GM21423 (cell line): ENCODE data around the gene IFITM10.

Source experiments
- ATAC-seq: cut with Tn5 transposase; IDR thresholded peaks from one replicate; pipeline ENCODE4 v1.9.1; 2021; ENCODE audit warnings: mild to moderate bottlenecking, moderate library complexity; ENCODE audit not compliant: unreplicated experiment

IFITM10 gene

DNA sequence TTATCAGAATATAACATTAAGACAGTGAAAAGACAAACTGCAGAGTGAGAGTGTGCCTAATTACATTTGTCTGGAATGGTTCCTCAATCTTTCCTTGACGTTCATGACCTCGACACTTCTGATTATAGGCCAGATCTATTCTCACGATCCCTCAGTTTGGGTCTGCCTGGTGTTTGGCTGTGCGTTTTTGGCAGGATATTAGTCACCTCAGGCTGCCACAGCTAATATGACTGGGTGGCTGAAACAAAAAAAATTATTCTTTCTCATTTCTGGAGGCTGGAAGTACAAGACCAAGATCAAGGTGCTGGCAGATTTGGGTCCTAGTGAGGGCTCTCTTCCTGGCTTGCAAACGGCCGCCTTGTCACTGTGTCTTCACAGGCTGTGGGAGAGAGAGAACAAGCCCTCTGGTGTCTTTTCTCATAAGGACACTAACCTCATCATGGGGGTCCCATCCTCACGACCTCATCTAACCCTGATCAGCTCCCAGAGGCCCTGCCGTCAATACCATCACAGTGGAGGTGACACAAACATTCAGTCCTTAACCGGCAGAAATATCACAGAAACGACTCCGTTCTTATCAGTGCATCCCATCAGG lies 23.2 kb downstream of the IFITM10 start:
- ATAC-seq: no peak

DNA sequence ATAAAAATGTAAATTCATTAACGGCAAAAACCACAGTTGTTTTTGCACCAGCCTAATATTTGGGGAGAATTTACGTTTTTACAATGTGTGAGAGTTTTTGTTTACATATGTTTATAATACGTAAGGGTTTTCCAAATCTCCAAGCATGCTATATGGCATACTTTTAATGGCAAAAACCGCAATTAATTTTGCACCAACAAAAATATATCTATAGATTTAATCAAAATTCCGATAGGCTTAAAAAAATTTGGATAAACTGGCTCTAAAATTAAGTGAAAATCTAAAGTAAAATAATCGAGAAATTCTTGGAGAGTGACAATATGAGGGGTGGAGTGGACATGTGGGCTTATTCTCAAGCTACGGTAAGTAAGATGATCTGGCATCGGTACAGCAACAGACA lies 30.6 kb downstream of the IFITM10 start:
- no peak for ATAC-seq

DNA sequence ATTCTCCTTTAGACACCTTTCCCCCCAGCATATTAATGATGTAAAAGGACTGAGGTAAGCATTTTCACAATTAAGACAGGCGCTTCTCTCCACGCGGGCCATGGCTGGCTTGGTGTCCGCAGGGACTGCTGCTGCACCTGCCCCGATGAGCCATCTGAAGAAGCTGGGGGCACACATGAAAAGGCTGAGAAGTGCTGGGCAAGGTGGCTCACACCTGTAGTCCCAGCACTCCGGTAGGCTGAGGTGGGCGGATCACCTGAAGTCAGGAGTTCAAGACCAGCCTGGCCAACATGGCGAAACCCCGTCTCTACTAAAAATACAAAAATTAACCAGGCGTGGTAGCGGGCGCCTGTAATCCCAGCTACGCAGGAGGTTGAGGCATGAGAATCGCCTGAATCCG lies 32.1 kb downstream of the IFITM10 start:
- ATAC-seq: no peak

DNA sequence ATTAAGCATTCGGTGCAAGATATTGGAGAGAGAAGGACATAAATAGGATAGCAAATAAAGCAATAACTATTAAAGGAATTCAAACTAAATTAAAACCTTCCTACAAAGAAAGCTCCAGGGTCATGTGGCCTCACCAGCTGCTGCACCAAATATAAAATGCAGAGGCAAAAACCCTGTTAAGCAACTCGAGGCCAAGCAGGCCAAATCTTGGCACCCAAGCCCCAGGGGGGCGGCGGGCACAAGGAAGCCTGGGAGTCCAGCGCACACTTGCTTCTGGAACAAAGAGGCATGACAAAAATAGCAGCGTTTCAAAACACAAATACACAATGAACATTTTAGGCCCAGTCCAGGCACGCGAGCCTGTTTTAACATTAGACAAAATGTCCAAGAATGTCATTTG lies 32.6 kb downstream of the IFITM10 start:
- ATAC-seq: no peak

DNA sequence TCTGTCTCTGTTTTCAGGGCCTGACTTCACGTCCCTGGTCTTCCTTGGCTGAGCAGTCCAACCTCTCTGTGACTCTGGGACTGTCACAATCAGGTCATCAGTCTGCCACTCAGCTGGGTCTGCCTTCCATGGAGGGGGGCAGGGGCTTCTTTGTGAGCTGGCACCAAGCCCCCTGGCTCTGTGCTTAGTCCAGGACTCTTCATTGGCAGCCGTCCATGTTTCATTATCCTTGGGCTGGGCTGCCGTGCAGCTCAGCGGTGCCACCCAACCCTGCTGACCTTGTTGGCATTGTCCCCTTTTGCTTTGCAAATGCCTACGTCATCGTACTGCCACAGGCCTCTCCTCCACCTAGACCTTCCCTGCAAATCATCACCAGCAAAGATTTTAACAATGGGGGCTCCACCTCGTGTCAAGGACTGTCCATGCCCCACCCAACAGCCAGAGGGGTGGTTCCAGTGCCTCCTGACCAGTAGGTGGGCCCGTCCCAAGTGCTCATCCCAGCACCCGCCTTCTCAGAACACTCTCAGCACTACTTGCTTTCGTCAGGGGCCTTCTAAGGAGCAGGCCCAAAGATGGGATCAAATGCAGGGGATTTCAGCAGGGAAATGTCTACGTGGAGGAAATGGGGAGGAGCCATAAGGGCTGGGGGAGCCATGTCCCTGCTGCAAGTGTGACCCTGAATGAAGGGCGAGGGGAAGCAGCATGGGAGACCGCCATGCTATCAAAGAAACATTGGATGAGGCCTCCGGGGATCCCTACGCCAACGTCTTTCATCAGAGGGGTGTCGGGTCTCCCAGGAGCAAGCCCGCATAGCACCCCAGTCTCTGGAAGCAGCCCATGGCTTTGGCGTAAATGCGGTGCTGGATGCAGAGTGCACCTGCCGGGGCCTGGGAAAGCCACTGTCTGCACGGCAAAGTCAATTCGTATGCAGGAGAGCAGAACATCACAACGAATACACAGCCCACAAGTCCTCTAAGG lies 35.2 kb downstream of the IFITM10 start:
- no peak for ATAC-seq

DNA sequence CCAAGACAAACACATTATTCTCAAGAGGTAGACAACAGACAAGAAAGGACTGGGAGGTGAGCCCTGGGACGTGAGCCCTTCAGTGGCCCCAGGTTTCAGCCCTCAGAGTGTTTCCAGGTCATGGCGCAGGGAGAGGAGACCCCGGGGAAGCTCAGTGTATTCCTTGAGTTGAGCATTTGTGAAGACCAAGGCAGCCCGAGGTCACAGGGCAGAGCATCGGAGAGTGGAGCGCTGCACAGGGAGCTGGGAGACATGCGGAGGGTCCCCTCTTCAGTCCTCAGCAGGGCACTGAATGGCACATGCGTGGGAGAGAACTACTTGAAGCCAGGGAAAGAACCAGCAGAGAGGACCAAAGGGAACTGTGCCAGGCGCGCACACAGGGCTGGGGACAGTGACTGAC lies 41.7 kb downstream of the IFITM10 start:
- no peak for ATAC-seq

DNA sequence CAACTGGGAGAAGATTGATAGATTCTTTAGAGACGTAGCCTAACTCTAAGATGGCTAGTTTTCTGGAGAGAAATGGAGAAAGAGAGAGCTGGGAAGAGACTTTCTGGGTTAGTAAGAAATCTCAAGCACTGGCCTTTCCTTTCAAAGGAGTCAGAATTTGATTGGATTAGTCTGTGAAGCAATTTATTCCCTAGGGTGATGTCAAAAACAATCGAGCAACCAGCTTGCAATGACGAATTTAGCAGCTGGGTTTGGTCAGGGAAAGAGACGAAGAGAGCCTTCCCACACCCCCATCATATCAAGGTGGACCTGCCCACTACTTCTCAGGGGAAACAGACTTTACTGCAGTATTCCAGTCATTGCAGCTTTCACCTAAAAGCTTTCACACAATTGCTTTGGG lies 42.6 kb downstream of the IFITM10 start:
- no peak for ATAC-seq

DNA sequence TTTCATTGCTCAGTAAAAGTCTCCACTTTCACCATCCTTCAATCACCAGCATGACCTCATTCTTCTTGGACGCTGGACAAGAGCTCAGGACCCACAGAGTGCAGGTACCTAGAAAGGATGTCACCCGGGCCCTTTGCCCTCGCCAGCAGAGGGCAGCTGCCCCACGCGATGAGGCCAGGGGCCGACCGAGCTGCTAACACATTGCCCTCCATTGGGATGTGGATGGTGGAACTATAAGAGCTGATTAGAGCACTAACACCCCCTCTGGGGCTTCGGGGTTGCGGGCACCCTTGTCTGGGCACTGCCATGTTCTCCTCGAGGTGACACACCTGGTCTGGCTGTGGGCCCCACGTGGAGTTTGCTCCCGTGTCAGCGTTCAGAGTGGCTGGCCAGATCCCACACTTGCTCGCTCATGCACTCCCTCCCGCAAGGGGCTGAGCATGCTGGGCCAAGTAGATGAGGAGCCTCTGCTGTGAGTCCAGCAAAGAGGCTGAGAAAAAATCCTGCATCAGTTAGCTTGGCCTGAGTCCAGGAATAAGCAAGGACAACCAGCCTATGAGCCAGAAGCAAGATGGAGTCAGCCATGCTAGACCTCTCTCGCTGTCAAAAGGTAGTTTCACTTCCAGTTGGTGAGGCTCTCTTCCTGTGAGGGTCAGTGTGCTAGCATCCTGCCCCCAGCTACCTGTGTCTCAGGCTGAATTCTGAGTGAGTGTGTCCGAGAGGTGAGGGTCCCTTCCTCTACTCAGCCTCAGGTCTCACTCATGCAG lies 43.6 kb downstream of the IFITM10 start:
- no peak for ATAC-seq

DNA sequence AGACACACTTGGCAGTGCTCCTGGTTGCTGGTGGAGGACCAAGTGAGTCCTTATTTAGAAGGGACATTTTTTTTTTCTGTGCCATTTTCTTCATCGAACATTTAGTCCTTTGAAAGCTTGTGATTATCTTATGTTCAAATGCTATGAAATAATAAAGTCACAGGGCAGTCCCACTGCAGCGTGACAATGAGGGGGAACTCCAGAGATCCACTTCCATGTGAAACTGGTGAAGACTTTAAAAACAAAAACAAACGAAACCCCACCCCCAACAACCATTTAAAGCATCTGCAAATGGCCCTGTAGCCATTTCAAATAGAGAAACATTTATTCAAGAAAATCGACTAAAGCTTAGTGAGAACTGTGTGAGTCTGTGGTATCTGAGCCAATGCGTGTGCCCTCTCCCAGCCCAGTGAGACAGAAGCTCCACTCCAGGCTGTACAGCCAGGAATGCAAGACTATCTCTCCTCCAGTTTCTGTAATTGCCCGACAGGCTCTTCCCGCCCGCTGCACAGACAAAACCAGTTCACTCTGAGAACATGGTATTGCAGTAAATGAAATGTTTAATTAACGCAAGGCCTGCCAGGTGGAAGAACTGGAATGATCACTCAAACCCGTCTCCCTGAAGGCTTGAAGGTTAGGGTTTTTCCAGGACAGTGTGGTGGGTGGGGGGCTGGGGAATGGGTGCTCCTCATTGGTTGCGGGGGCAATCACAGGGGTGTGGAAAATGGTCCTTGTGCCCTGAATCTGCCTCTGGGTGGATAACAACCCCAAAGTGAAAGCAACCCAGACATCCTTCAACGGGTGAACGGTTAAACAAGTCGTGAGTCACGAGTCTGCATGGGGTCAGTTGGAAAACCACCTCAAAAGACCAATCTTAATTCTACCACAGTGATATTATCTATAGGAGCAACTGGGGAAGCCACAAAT lies 45.0 kb downstream of the IFITM10 start:
- no peak for ATAC-seq

DNA sequence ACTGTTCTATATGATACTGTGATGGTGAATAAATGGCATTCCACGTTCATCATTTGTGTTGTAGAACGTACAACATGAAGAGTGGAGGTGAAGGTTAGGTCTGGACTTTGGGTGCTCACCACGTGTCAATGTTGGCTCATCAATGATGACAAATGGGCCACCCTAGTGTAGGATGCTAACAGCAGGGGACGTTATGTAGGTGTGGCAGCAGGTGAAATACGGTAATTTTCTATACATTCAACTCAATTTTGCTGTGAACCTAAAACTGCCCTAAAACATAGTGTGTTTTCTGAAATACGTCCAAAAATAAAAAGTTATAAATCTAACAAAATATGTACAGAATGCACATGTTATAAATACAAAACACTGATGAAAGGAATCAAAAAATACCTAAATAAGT lies 47.2 kb downstream of the IFITM10 start:
- no peak for ATAC-seq

DNA sequence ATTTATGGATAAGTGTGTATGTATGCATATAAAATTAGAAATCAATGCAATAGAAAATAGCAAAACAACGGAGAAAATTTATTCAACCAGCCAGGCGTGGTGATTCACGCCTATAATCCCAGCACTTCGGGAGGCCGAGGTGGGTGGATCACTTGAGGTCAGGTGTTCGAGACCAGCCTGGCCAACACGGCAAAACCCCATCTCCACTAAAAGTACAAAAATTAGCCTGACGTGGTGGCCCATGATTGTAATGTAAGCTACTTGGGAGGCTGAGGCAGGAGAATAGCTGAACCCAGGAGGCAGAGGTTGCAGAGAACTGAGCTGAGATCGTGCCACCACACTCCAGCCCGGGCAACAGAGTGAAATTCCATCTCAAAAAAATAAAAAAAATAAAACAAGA lies 47.9 kb downstream of the IFITM10 start:
- no peak for ATAC-seq

DNA sequence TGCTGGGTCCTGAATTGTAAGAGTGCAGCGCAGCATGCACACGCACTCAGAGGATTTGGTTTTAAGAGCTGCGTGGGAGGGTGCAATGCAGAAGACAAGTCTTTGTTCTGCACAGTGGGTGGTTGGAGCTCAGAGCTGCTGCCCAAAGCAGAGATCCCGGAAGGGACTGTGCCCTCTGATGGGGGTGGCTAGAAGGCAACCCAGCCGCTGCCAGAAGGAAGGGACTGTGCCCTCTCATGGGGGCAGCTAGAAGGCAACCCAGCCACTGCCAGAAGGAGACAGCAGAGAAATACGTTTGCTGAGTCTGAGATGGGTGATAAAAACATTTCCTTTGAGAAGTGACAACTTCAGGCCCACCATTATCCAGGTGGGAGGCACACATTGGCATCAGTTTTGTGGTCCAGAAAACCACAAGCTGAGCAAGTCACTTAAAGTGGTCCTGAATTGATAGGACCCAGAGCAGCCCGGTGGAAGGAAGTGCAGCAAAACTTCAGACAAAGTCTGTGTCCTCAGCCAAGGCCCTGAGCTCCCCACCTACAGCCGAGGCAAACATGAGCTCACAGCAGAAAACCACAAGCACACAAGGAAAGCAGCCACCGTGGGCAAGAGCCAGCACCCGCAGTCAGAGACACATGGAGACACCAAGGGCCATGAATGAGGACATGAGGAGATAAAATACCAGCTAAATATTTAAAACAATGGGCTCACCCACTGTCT lies 49.1 kb downstream of the IFITM10 start:
- no peak for ATAC-seq

DNA sequence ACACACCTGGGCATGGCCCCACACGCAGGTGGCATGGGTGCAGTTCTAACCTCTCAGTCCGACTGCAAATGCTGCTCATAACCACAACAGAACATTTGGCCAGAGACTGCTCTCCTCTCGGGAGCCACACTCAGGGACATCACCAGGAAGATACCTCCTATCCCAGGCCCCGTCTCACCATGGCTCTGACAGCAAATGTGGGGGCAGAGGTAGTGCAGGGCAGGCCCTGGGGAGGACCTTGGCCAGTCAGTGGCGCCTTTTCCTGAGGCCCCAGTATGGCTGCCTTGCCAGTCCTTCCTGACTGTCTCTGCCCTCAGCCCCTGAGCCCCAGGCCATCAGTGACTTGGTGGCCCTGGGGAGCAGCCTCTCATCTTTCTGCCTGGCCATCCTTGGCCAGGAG lies 50.6 kb downstream of the IFITM10 start:
- no peak for ATAC-seq

DNA sequence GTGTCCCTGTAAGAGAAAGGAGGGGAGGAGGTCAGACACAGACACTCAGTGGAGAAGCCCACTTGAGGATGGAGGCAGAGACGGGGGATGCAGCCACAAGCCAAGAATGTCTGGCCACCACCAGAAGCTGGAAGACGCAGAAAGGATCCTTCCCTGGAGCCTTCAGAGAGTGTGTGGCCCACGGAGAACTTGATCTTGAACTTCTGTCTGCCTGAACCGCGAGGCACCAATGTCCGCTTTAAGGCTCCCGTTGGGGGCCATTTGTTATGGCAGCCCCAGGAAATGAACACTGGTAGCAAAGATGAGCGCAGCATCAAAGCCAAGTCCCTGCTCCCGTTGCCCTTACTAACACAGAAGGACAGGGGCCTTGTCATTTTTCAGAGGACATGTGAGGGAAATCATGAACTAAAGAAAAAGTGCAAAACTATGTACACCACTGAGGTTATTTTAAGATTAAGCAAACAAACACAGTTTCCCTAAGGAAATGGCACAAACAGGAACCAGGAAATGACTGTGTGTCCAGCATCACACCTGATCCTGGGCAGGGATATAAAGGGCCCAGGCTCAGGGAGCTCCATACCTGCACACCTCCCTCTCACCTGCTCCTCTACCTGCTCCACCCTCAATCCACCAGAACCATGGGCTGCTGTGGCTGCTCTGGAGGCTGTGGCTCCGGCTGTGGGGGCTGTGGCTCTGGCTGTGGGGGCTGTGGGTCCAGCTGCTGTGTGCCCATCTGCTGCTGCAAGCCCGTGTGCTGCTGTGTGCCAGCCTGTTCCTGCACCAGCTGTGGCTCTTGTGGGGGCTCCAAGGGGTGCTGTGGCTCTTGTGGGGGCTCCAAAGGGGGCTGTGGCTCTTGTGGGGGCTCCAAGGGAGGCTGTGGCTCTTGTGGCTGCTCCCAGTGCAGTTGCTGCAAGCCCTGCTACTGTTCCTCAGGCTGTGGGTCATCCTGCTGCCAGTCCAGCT lies 53.5 kb downstream of the IFITM10 start, which contains the start of gene KRTAP5-6:
Gene KRTAP5-6 (plus strand): TSS at position 588 of the 963 bp plus-strand sequence. CDS start 51 bp downstream, at position 639.
- ATAC-seq: no peak

DNA sequence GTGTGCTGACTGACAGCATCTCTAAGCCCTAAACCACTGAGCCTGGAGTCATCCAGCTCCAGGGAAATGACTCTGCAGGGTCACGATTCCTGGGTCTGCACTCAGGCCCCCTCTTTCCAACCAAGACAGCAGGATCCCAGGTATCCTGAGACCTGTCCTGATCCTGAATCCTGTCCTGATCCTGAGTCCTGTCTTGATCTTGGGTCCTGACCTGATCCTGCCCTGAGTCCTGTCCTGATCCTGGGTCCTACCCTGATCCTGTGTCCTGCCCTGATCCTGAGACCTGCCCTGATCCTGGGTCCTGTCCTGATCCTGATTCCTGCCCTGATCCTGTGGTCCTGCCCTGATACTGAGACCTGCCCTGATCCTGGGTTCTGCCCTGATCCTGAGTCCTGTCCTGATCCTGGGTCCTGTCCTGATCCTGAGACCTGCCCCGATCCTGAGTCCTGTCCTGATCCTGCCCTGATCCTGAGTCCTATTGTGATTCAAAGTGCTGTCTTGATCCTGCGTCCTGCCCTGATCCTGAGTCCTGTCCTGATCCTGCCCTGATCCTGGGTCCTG lies 54.8 kb downstream of the IFITM10 start:
- ATAC-seq: no peak

DNA sequence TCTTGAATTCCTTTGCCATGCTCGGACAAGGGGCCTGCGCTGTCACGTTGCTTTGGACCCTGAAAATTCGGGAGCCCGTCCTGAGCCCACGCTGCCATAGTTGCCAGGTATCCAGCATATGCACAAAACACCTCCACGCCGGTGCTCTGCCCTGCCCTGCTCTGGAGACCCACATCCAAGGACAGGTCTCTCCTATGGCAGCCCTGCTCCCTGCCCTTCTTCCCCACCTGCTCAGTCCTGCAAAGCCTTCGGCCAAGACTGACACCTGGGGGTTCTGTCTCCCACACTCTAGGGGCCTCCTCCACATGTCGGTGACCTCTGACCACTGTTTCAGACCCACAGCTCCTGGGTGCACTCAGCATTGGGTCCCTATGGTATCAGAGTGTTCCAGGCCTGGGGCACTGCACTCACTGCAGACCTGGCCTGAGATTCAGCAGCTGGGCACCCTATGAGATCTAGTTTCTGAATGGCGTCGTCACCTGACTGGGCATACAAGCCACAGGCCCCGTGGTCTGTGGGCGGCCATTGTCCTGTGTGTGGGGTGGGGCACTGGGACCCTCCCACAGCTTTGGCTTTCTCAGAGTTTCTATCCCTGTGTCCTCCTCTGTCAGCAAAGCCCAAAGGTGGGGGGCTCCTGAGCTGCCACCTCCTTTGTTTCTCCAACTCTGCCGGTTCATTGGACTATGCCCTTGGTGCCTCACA lies 55.4 kb downstream of the IFITM10 start:
- no peak for ATAC-seq

DNA sequence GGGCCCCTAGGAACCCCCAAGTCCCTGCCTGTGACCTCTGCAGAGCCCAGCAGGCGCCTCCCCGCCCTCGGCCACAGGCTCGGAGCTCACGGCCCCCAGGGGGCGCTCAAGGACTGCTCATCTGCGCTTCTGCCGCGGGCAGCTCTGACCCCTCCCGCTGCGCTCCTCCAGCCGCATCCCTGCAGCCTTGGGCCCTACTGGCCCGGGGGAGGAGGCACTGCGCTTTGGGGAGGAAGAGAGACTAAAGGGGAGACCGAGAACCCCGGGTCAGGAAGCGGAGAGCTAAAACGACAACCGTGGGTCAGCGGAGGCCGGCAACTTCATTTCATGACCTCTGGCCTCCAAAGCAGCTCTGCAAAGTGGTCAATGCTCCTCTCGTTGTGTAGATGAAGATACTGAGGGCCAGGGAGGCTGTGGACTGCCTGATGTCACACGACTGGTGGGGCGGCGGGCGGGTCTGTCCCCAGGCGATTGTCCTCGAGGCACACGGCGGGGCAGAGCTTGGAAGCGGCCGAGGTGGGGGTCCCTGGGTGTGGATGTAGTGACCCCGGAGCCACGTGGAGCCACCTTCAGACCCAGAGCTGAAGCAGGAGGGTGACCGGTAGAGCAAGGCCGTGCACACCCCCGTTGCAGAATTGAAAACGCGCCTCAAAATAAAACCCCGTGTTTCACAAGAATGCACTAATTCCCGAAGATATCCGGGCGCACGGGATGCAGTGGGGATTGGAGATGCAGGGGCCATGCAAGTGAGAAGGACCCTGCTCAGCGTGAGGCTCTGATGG lies 56.1 kb downstream of the IFITM10 start:
- ATAC-seq: peak; percentile 56
